Measurements from ENCODE around the gene HGFAC. TPM values are rescaled to one million over a fixed set of nuclear protein-coding genes. Genes with fewer than 3 reads are reported as not detected.

The HGFAC gene
- total and polyA plus RNA-seq, 2 of the 13 experiments (the other 11 are each of a cell fraction or from before 2014, with no cell fraction given): 8.5 to 63.6 TPM

DNA sequence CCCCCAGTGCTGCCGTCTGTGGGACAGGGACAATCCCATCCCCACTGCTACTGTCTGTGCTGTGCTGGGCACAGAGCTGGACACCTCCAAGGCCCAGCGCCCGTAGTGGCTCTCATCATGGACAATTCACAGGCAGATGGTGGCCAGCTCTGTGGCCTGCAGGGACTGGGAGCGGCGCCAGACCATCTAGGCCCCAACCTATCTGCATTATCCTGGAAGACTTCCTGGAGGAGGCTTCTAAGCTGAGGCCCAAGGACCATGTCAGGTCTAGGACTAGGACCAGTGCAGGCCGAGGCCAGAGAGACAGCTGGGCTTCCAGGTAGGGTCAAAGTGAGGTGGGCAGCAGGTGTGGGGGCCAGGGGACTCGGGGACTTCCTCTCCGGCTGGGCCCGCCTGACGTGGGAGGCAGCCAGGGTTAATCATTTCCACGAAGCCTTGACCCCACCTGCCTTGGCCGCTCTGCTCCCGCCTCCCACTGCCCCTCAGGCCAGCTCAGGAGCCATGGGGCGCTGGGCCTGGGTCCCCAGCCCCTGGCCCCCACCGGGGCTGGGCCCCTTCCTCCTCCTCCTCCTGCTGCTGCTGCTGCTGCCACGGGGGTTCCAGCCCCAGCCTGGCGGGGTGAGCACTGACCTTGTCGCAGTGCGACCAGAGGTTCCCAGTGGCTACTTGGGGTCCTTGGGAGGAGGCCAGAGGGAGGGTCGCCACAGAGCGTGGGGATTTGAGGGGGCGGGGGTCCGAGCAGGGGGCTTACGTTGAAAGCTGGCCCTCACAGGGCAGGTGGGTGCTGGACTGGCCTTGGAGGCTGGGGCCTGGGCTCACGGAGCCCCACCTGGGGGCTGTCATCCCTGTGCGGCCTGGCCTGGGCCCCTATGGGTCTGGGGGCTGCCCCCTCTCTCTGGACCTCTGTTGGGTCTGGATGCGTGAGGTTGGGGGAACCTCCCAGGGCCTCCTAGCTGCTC is at the start of gene HGFAC (continued):
- TF ChIP-seq, protein P1, sequence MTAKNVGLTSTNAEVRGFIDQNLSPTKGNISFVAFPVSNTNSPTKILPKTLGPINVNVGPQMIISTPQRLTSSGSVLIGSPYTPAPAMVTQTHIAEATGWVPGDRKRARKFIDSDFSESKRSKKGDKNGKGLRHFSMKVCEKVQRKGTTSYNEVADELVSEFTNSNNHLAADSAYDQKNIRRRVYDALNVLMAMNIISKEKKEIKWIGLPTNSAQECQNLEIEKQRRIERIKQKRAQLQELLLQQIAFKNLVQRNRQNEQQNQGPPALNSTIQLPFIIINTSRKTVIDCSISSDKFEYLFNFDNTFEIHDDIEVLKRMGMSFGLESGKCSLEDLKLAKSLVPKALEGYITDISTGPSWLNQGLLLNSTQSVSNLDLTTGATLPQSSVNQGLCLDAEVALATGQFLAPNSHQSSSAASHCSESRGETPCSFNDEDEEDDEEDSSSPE (CRISPR knock-in tag; IDR thresholded peaks at IDR 0.05): peak; percentile 49; the same call in 1 of the 2 replicates
- TF ChIP-seq ZNF747 (CRISPR knock-in tag; IDR thresholded peaks at IDR 0.05; ENCODE audit: borderline replicate concordance): no peak
- TF ChIP-seq NR2F1 (CRISPR knock-in tag; IDR thresholded peaks at IDR 0.05): peak; percentile 49 to 53; a peak in 3 of 4 replicates
- TF ChIP-seq ZNF788 (CRISPR knock-in tag; IDR thresholded peaks at IDR 0.05; ENCODE audit: borderline replicate concordance): peak; percentile 24; the same call in 1 of the 2 replicates
- no peak for TF ChIP-seq ISX (CRISPR knock-in tag; conservative IDR thresholded peaks at IDR 0.05)
- no peak for TF ChIP-seq ZNF207 (IDR thresholded peaks at IDR 0.05; ENCODE audit: borderline replicate concordance)
- peak; percentile 41 for TF ChIP-seq PHF8 (CRISPR knock-in tag; IDR thresholded peaks at IDR 0.05)
- TF ChIP-seq, protein P2, sequence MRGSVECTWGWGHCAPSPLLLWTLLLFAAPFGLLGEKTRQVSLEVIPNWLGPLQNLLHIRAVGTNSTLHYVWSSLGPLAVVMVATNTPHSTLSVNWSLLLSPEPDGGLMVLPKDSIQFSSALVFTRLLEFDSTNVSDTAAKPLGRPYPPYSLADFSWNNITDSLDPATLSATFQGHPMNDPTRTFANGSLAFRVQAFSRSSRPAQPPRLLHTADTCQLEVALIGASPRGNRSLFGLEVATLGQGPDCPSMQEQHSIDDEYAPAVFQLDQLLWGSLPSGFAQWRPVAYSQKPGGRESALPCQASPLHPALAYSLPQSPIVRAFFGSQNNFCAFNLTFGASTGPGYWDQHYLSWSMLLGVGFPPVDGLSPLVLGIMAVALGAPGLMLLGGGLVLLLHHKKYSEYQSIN (CRISPR knock-in tag; IDR thresholded peaks at IDR 0.05; ENCODE audit: borderline replicate concordance): no peak
- 0 out of 2 replicates have a peak, but pooled peaks have one; percentile 48 for TF ChIP-seq RCOR2 (CRISPR knock-in tag; IDR thresholded peaks at IDR 0.05)
- TF ChIP-seq, protein P3, sequence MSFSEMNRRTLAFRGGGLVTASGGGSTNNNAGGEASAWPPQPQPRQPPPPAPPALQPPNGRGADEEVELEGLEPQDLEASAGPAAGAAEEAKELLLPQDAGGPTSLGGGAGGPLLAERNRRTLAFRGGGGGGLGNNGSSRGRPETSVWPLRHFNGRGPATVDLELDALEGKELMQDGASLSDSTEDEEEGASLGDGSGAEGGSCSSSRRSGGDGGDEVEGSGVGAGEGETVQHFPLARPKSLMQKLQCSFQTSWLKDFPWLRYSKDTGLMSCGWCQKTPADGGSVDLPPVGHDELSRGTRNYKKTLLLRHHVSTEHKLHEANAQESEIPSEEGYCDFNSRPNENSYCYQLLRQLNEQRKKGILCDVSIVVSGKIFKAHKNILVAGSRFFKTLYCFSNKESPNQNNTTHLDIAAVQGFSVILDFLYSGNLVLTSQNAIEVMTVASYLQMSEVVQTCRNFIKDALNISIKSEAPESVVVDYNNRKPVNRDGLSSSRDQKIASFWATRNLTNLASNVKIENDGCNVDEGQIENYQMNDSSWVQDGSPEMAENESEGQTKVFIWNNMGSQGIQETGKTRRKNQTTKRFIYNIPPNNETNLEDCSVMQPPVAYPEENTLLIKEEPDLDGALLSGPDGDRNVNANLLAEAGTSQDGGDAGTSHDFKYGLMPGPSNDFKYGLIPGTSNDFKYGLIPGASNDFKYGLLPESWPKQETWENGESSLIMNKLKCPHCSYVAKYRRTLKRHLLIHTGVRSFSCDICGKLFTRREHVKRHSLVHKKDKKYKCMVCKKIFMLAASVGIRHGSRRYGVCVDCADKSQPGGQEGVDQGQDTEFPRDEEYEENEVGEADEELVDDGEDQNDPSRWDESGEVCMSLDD (CRISPR knock-in tag; IDR thresholded peaks at IDR 0.05; ENCODE audit: borderline replicate concordance): peak; percentile 80; the same call in 1 of the 2 replicates
- no peak for TF ChIP-seq ZNF850 (CRISPR knock-in tag; conservative IDR thresholded peaks at IDR 0.05)
- 0 out of 4 replicates have a peak, but pooled peaks of 1 of the 2 experiments have one; percentile 8 for TF ChIP-seq KLF16 (CRISPR knock-in tag; IDR thresholded peaks at IDR 0.05)
- TF ChIP-seq GLI4 (CRISPR knock-in tag; IDR thresholded peaks at IDR 0.05; ENCODE audit: borderline replicate concordance): 0 out of 2 replicates have a peak, but pooled peaks have one; percentile 10
- TF ChIP-seq ZNF530 (CRISPR knock-in tag; IDR thresholded peaks at IDR 0.05; ENCODE audit: low read depth): no peak
- TF ChIP-seq, protein P4, sequence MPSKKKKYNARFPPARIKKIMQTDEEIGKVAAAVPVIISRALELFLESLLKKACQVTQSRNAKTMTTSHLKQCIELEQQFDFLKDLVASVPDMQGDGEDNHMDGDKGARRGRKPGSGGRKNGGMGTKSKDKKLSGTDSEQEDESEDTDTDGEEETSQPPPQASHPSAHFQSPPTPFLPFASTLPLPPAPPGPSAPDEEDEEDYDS (CRISPR knock-in tag; IDR thresholded peaks at IDR 0.05): peak; percentile 50; the same call in 1 of the 2 replicates
- peak; percentile 3; the same call in 1 of the 2 replicates for TF ChIP-seq BRD4 (CRISPR knock-in tag; IDR thresholded peaks at IDR 0.05)
- TF ChIP-seq ZMYM2 (CRISPR knock-in tag; IDR thresholded peaks at IDR 0.05): no peak
- TF ChIP-seq, protein P5, sequence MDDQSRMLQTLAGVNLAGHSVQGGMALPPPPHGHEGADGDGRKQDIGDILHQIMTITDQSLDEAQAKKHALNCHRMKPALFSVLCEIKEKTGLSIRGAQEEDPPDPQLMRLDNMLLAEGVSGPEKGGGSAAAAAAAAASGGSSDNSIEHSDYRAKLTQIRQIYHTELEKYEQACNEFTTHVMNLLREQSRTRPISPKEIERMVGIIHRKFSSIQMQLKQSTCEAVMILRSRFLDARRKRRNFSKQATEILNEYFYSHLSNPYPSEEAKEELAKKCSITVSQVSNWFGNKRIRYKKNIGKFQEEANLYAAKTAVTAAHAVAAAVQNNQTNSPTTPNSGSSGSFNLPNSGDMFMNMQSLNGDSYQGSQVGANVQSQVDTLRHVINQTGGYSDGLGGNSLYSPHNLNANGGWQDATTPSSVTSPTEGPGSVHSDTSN (CRISPR knock-in tag; IDR thresholded peaks at IDR 0.05; ENCODE audit: borderline replicate concordance): no peak
- TF ChIP-seq ZNF614 (CRISPR knock-in tag; IDR thresholded peaks at IDR 0.05; ENCODE audit: borderline replicate concordance): no peak

Data from HepG2 (cell line).